ENCODE results near the gene NTNG1.
"Not testable (repeated sequence)": the region's sequence is repeated elsewhere in the genome, so short reads cannot be mapped to it uniquely, and the experiment has no call there.

NTNG1 gene

DNA sequence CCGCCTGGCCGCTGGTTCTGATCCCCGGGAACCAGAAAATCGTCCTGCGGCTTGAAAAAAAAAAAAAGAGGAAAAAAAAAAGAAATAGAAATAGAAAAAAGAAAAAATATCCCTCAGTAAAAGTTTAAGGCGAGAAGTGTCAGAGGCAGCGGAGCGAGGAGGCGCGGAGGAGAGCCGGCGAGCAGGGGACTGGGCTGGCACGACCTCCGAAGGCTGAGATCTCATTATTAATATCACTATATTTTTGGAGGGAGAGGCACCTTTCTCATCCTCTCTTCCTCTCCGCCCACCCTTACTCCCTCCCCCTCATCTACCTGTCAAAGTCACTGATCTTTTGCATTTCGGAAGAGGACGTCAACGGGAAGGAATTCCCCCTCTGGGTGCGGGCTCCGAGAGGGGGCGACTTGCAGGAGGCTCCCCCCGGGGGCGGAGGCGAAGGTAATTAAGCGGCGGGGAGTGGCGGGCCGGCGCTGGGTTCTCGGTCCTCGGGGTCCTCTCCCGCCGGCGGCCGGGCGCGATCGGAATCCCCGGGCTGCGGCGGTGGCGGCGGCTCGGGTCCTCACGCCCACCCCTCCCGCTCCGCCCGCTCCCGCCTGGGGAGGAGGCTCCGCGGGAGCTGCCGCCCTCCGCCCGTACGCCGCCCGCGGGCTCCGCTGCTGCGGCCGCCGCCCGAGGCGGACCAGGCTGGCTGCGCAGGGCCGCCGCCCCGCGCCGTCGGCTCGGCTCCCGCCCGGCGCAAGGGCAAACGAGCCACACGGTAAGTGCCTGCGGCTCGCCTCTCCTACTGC, at the start of gene NTNG1:
TSS of gene NTNG1 (plus strand) at position 337 of the 788 bp plus-strand sequence.
- DNase-seq (ENCODE audit: extremely low spot score, insufficient read length, low read depth) (no peak), FAIRE-seq (no peak)

DNA sequence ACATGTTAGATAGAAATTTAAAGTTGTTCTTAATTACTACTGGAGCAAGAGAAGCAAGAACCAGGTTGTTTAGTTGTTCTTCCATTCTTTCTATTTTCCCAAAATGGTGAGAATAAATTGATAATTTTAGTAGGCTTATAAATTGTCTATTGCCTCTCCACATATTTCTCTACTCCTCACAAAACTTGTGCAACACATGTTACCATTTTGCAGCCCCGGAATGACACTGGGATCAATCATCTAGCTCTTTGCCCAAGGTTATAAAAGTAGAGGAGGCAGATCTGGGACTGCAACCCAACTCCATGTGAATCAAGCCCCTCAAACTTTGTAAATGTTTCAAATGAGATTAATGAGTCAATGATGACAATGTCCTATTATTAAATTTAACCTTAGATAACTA, 49.4 kb upstream of the NTNG1 start:
- DNase-seq (ENCODE audit: extremely low spot score, insufficient read length, low read depth): no peak
- no peak for FAIRE-seq

DNA sequence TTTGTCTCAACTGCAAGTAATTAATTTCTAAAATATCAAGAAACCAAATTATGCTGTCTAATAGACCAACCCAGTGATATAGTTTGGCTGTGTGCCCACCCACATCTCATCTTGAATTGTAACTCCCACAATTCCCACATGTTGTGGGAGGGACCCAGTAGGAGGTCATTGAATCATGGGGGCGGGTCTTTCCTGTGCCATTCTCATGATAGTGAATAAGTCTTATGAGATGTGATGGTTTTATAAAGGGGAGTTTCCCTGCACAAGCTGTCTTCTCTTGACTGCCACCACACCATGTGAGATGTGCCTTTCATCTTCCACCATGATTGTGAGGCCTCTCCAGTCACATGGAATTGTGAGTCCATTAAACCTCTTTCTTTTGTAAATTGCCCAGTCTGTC, 47.4 kb upstream of the NTNG1 start:
- not testable (repeated sequence) for FAIRE-seq; DNase-seq (ENCODE audit: extremely low spot score, insufficient read length, low read depth)

DNA sequence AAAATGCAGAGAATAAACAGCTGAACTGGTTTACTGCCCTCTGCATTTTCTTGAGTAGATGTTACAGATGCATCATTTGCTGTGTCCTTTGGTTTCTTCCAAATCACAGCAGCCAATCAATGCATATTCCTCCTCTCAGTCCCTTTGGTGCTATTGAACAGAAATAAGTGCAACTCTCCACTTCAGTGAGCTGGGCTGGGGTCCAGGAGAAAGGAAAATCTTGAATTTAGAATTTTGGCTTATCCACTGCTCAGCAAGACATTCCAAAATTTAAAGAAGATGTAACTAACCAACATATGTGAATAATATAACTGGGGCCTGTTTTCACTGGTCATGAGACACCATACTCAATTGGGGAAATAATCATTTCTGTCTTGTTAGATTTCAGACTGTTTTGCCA, 45.2 kb upstream of the NTNG1 start:
- no peak for DNase-seq (ENCODE audit: extremely low spot score, insufficient read length, low read depth)
- no peak for FAIRE-seq

DNA sequence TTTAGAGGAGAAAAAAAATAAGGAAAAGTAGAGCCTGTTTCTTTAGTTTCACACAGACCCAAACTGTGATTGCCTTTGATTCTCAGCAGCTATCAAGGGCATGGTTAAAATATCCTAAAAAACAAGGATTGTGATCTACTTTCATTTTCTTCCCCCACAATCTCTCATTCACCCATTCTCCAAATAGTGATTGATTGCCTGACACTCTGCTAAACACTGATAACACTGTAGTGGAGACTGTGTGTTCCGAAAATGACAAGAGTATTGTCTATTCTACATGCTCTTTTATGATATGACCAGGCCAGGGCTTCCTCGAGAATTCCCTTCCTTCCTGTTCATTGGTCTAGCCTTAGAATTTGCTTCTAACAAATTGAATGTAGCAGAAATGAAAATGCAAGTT, 44.1 kb upstream of the NTNG1 start:
- DNase-seq (ENCODE audit: extremely low spot score, insufficient read length, low read depth) (no peak), FAIRE-seq (no peak)

DNA sequence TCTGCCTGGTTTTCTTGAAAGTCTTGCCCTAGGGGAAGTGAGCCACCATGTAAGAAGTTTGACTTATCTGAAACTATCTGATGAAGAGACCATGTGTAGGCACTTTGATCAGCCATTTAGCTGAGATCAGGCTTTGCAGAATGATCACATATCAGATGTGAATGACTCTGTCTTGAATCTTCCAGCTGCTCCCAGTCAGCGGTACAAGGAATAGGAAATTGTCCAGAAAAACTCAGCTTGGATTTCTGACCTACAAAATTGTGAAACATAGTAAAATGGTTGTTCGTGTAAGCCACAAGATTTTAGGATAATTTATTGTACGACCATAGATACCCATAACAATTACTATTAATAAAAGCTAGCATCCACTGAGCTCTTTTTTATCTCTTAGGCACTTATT, 41.9 kb upstream of the NTNG1 start:
- DNase-seq (ENCODE audit: extremely low spot score, insufficient read length, low read depth) (no peak), FAIRE-seq (no peak)

DNA sequence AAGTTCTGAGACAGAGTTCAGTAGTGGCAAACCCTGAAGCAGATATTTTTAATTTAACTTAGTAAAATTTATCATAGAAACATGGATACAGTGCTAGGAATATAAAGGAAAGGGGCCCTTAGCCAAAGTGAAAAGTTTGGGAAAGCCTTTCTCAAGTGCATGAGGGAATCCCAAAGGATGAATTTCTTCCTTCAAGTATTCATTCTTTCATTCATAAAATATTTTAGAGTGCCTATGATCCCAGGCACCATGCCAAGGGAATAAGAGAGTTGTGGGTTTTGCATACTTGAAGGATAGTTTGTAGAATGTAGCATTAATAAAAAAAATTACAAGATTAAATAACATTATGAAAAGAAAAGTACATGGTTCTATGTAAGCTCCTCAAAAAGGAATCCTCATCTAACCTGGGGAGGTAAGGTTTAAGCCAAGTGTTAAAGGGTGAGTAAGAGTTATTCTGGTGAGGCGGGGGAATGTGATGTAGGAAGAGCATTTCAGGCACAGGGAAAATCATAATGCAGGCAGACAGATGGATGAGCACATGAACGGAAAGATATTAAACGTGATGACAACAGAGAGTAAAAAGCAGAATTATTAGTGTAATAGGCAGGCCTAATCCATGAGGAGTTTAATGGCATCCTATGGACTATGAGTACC, 40.4 kb upstream of the NTNG1 start:
- DNase-seq (ENCODE audit: extremely low spot score, insufficient read length, low read depth) (no peak), FAIRE-seq (no peak)

DNA sequence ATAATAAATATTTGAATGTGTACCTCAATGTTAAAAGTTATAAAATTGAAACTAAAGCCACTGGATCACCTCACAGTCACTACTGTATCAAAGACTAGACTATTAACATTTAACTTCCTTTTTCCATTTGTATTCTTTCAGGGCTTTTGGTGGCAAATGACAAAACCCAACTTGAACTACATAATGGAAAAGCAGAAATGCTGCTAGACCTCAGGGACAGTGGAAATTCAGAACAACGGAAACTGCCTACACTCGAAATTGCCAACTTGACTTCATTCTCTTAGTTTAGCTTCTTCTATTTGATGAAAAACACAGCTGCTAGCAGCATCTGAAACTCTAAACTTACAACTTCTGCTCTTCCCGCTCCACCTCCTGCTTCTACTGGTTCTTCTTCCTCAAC, 34.9 kb upstream of the NTNG1 start:
- no peak for DNase-seq (ENCODE audit: extremely low spot score, insufficient read length, low read depth)

DNA sequence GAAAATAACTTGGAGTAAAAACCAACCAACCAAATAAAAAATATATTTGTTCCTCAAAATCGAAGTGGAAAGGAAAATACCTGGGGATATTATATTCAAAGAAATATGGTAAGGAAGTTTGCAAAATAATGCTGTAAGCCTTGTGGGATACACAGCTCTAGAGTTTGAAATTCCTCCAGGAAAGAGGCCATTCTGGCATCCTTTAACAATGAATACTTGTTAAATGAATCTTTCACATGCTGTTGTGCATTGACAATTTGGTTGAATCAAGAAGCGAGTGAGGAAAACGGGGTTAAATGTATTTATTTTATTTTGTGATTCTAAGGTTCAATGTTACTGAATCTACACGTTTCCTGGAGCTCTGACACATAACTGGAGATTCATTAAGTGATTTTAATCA, 30.5 kb upstream of the NTNG1 start:
- FAIRE-seq: no peak

More for the DNA sequence above, 34.9 kb upstream of the NTNG1 start:
- FAIRE-seq: no peak

DNA sequence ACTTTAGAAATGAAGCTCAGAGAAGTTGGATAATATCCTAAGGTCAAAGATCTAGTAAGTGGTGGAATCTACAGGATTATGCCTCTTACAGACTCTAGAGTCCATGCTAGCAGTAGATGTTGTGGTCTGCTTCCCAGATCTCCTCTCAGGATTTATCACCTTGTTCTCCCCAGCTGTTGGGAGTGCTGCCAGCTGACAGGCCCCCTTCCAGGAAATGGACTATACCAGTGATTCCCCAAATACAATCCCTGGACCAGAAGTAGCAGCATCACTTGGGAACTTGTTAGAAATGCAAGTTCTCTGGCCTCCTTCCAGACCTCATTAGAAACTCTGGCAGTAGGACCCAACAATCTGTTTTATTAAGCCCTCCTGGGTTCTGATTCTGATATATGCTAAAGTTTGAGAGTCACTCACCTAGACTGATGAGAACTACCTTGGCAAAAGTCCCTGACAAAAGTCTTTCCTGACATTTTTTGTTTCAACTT, 24.5 kb upstream of the NTNG1 start:
- FAIRE-seq (no peak), DNase-seq (ENCODE audit: extremely low spot score, insufficient read length, low read depth) (no peak)

More for the DNA sequence above, 30.5 kb upstream of the NTNG1 start:
- no peak for DNase-seq (ENCODE audit: extremely low spot score, insufficient read length, low read depth)

DNA sequence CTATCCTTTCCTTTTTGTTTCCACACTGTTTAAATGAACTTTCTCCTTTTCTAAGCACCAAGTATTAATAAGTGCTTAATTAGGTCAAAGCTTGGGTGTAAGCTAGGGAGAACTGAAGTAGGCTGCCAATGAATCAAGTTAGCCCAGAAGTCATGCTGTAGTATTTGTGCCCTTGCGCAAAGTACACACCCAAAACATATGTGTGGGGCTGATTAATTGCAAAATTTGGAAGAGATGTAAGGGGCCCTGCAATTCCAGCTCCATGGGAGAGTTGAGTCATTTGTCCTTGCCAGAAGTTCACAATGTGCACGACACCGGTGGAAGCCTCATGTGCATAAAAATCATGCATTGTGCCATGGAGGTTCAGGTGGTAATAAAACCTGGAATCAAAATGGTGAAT, 18.6 kb upstream of the NTNG1 start:
- FAIRE-seq (no peak), DNase-seq (ENCODE audit: extremely low spot score, insufficient read length, low read depth) (no peak)

DNA sequence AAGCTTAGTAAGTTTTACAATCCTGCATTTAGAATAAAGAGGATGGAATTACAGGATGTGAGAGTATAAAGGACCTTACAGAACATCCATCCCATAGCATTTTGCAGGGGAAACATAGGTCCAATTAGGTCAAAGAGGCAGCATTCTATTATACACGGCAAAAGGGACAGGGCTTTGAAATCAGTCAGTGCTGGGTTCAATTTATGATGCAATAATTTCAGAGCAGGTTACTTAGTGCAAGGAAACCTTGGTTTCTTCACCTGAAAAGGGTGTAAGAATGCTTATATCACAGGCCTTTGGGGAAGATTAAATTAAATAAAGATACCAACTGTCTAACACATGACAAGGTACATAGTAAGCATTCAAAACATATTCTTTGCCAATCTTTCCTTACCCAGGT, 17.1 kb upstream of the NTNG1 start:
- no peak for DNase-seq (ENCODE audit: extremely low spot score, insufficient read length, low read depth)
- no peak for FAIRE-seq

DNA sequence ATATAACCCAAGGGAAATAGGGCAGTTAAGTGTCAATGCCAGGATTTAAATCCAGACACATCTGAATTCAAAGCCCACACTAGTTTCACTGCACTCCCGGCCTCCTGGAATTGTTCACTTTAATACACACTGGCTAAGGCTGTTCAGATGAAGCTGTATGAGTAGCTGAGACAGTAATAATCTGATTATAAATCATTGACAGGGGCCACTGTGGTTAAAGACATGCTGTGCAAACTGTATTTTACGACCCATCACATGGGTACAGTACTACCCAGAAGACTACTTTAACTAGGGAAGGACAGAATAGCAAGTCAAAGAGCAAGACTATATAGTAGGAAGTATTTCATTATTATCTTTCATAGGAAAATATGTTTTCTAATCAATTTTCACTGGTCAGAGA, 16.1 kb upstream of the NTNG1 start:
- FAIRE-seq: no peak
- no peak for DNase-seq (ENCODE audit: extremely low spot score, insufficient read length, low read depth)

DNA sequence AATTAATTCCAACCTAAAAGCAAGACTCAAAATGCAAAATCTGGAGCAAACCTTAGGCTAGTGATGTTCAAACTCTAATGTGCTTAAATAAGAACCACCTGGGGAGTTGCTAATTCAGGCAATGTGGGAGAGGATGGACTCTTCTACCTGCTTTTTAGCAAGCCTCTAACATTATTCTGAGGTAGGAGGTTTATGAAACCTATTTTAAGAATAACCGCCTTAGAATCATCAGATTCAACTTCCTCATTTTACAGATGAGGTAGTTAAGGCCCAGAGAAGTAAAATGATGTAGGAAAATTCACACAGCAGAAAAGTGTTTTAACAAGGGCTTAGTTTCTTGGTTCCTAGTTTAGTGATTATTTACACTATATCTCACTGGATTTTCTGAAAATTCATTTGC, 8.6 kb upstream of the NTNG1 start:
- no peak for FAIRE-seq
- no peak for DNase-seq (ENCODE audit: extremely low spot score, insufficient read length, low read depth)

DNA sequence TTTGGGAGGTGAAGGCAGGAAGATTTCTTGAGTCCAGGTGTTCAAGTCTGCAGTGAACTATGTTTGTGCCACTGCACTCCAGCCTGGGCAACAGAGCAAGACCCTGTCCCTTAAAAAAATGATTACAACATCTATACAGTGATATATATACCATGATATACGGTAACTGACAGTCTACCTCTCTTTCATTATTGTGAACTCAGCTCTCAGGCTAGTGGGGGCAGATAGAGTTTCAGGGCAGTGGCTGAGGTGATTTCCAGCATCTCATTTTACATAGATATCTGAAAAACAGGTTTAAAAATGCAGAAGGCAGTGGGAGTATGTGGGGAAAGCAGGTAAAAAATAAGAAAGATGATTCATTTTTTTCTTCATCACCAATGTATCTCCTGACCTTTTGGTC, 8.1 kb upstream of the NTNG1 start:
- FAIRE-seq: no peak
- DNase-seq (ENCODE audit: extremely low spot score, insufficient read length, low read depth): no peak

DNA sequence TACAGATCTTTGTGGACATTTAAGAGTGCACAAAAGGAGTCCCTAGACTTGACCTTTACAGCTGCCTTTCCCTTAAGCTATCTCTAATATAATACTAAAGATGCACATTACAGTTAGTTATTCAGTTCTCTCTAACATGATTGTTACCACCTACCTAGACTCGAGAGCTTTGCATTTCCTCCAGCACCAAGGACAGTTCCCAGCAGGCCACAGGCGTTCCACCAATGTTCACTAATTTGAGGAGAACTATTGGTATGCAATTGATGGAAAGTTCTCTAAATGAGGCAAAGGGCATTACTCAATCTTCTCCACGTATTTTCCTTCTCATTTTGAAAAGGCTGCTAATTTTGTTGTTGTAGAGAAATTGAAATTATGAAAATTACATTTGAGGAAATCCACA, 5.4 kb upstream of the NTNG1 start:
- FAIRE-seq (no peak), DNase-seq (ENCODE audit: extremely low spot score, insufficient read length, low read depth) (no peak)

DNA sequence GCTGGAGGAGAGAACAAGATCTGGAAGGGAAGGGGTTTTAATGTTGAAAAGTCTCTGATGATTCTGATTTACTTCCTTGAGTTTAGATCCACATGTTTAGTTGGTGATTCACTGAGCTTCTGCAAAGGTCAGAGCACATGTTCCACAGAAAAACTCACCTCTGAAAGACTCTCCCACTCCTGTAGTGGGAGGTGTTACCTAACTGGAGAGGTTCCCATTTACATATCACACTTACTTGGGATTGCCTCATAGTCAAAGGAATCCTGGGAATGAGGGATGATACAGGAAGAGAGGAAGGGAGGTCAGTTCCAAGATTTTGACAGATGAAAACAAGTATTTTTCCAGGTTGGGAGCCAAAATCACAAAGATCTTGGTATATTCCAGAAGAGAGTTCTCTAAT, 2.7 kb upstream of the NTNG1 start:
- FAIRE-seq: no peak
- no peak for DNase-seq (ENCODE audit: extremely low spot score, insufficient read length, low read depth)

DNA sequence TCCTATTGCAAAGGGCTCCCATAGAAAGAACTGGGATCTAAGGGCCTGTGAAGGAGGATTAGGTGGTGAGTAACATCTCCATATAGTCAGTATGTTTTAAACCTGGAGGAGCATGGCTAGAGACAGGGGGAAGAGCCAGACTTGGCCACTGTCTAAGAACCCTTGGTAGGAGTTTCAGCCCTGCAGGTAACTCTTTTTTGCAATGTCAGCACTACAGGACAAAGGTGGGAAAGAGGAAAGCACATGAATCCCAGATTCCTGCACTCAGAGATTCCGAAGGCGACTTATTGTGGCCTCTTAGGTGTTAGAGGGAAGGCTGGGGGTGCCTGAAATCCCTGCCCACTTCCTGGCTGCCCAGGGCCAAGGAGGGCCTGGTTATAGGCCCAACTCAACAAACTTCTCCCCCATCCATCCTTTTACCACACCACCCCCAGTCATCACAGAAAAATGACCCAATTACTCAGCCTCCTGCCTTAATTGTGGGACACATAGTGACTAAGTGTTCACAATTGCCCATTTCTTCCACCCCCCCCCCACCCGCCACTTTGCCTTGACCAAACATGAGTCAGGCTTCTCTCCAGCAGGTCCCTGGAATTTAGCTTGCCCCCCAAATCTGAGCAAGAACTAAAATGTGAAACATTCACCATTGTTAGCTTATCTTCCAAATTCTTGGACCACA, 1.9 kb upstream of the NTNG1 start:
- DNase-seq (ENCODE audit: extremely low spot score, insufficient read length, low read depth) (no peak), FAIRE-seq (no peak)

DNA sequence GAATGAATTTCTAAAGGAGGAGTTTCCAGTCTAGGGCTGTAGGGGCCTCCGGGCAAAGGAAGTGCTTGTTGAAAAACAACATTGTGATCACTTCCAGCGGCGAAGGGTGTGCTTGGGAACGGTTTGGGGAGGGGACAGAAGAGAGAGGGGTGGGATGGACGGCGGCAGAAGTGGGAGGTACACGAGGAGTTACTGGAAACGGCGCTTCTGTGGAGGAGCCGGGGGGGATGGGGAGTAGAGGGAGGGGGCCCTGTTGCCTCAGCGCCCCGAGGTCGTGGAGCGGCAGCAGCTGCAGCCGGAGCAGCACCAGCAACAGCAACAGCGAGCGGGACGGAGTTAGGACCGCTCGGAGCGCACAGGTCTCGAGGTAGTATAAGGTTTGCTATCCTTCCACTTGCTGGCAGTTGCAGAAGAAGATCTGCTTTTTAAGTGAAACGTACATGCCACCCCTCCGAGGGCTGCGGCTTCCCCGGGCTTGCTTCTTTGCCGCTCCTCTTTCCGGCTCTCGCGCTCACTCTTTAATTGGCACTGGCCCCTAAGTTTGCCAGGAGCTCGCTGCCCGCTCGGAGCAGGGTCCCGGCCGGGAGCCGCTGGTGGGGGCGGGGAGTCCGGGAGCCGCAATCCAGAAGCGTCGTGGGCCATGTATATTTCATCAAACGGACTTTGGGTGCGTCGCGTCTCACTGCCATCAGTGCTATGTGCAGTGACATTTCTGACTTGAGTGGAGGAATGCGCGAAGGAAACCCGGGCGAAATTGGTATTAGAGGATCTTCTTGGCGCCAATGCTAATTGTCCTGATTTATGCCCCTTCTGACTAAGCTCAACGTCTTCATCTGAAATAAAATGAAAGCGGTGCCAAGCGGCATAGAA, 771 bp upstream of the NTNG1 start:
- FAIRE-seq: no peak
- no peak for DNase-seq (ENCODE audit: extremely low spot score, insufficient read length, low read depth)

DNA sequence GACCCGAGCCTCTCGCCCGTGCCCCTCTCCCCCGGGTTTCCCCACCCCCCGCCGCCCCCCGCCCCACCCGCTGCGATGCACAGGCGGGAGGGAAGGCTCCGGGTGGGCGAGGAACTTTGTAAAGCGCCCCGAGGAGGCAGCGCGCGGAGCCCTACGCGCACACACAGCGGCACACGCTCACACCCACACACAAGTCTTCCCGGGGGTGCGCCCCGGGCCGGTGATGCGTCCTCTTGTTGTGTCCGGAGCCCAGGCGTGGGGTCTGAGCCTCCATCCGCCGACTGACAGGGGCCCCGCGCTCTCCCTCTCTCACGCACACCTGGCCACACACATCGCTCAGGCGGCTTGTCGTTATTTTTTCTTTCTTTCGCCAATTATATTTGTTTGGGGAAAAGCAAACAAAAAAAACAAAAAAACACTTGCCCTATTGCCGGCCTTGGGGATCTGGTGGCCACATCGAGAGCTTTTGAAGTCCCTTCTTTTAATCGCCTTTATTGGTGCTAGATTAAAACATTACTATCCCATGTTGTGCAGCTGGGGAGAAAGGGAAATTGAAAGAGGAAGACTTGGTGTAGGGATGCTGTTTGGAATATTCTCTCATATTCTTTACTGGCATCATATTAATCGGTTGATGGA, 770 bp downstream of the NTNG1 start:
- DNase-seq (ENCODE audit: extremely low spot score, insufficient read length, low read depth): no peak
- no peak for FAIRE-seq

All from GM18507 (cell line).